Activated T-cell treated with anti-CD3 and anti-CD28 coated beads, Interleukin-2, amount 50 U/mL, for 72 hours (primary cell): ENCODE results near the gene CHD9. TPM values are rescaled to one million over a fixed set of nuclear protein-coding genes. Genes with fewer than 3 reads are reported as not detected.
A peak's percentile ranks its signal among the peaks of the same experiment; 100 is the strongest.

Source experiments
- ATAC-seq, 2 donors: fragments of 150-1000 bp; cut with Tn5 transposase; replicated peaks in 1 of 2; 2 replicates each; pipeline ENCODE4 v1.10.0; 2021; ENCODE audit warnings: moderate library complexity in 2 of 2, mild to moderate bottlenecking in 1 of 2
- DNase-seq, 2 donors: peaks; one replicate each; pipeline ENCODE4 v3.0.0; 2021 to 2022; ENCODE audit warnings: mixed read lengths in 1 of 2
- H3K27ac Mint-ChIP-seq: one replicate; pipeline ENCODE4 v1.8.0; 2022; ENCODE audit warnings: mild to moderate bottlenecking, moderate library complexity, mixed read lengths
- H3K27me3 Mint-ChIP-seq: one replicate; pipeline ENCODE4 v1.8.0; 2022; ENCODE audit warnings: low read depth, mixed read lengths
- H3K36me3 Mint-ChIP-seq, 2 donors: one replicate each; pipeline ENCODE4 v1.8.0; 2022; ENCODE audit warnings: mixed read lengths in 2 of 2, mild to moderate bottlenecking in 1 of 2; ENCODE audit not compliant: insufficient read depth in 2 of 2
- H3K4me1 Mint-ChIP-seq: one replicate; pipeline ENCODE4 v1.8.0; 2022; ENCODE audit warnings: low read depth, mixed read lengths
- H3K4me3 Mint-ChIP-seq, 2 donors: one replicate each; pipeline ENCODE4 v1.8.0; 2022; ENCODE audit warnings: mild to moderate bottlenecking in 2 of 2, mixed read lengths in 2 of 2, moderate library complexity in 2 of 2
- H3K9me3 Mint-ChIP-seq, 2 donors: one replicate each; pipeline ENCODE4 v1.8.0; 2022; ENCODE audit warnings: mixed read lengths in 2 of 2
- total RNA-seq, 2 donors: library from RNA; stranded (reverse); gene quantifications; one replicate each; pipeline ENCODE4 v1.2.3, GENCODE V29; 2022

The CHD9 gene
- total RNA-seq, 2 donors from 2014 or later = 16.7 to 17.4 TPM

GRCh38 chr16:53207810-53208752 is 153.3 kb downstream of the CHD9 start:
- DNase-seq (no peak), ATAC-seq (peak; percentile 17 to 40)
- peaks cover 16% of the 10 kb centered on the region for H3K4me1 Mint-ChIP-seq
- no peaks in the 10 kb centered on the region for H3K27me3 Mint-ChIP-seq
- no peaks in the 10 kb centered on the region for H3K9me3 Mint-ChIP-seq
- H3K36me3 Mint-ChIP-seq = peaks cover 0 to 5% of the 10 kb centered on the region in 2 donors
- H3K27ac Mint-ChIP-seq = peak overlapping the region; percentile 41
- peak overlapping the region; percentile 58 to 78 for H3K4me3 Mint-ChIP-seq

GRCh38 chr16:53209429-53209828 is 154.6 kb downstream of the CHD9 start:
- H3K36me3 Mint-ChIP-seq = peaks cover 0 to 4% of the 10 kb centered on the region in 2 donors
- peak overlapping the region in 1 of 2 donors; percentile 36 for H3K4me3 Mint-ChIP-seq
- DNase-seq (no peak), ATAC-seq (no peak)
- no peaks in the 10 kb centered on the region for H3K9me3 Mint-ChIP-seq
- H3K4me1 Mint-ChIP-seq = peaks cover 16% of the 10 kb centered on the region
- no peaks in the 10 kb centered on the region for H3K27me3 Mint-ChIP-seq
- no peak overlapping the region for H3K27ac Mint-ChIP-seq

GRCh38 chr16:53209877-53210276 is 155.1 kb downstream of the CHD9 start:
- no peak for ATAC-seq
- Mint-ChIP-seq H3K4me1 (peaks cover 16% of the 10 kb centered on the region), H3K4me3 (no peak overlapping the region), H3K36me3 (peaks cover 0 to 3% of the 10 kb centered on the region in 2 donors), H3K27me3 (no peaks in the 10 kb centered on the region), H3K9me3 (no peaks in the 10 kb centered on the region), H3K27ac (no peak overlapping the region)
- DNase-seq = no peak

GRCh38 chr16:53211253-53211652 is 156.5 kb downstream of the CHD9 start:
- H3K27ac Mint-ChIP-seq = no peak overlapping the region
- DNase-seq = no peak
- no peak for ATAC-seq
- peaks cover 0 to 3% of the 10 kb centered on the region in 2 donors for H3K36me3 Mint-ChIP-seq
- H3K4me3 Mint-ChIP-seq = no peak overlapping the region
- no peaks in the 10 kb centered on the region for H3K27me3 Mint-ChIP-seq
- H3K4me1 Mint-ChIP-seq = peaks cover 16% of the 10 kb centered on the region
- no peaks in the 10 kb centered on the region for H3K9me3 Mint-ChIP-seq

- no peak overlapping the region for H3K4me3 Mint-ChIP-seq
- H3K27ac Mint-ChIP-seq = no peak overlapping the region
- H3K36me3 Mint-ChIP-seq = peaks cover 0 to 3% of the 10 kb centered on the region in 2 donors
- DNase-seq (no peak), ATAC-seq (no peak)
- H3K9me3 Mint-ChIP-seq = no peaks in the 10 kb centered on the region
- H3K27me3 Mint-ChIP-seq = no peaks in the 10 kb centered on the region
- H3K4me1 Mint-ChIP-seq = peaks cover 13% of the 10 kb centered on the region
Observed at GRCh38 chr16:53212893-53213223, 158.1 kb downstream of the CHD9 start.

- H3K27ac Mint-ChIP-seq = no peak overlapping the region
Observed at GRCh38 chr16:53213542-53213941, 158.8 kb downstream of the CHD9 start.

GRCh38 chr16:53216798-53217197 is 162.0 kb downstream of the CHD9 start:
- H3K4me1 Mint-ChIP-seq = no peaks in the 10 kb centered on the region
- no peaks in the 10 kb centered on the region for H3K27me3 Mint-ChIP-seq

More at GRCh38 chr16:53213542-53213941, 158.8 kb downstream of the CHD9 start:
- ATAC-seq (no peak), DNase-seq (no peak)
- Mint-ChIP-seq H3K27me3 (no peaks in the 10 kb centered on the region), H3K9me3 (no peaks in the 10 kb centered on the region), H3K4me3 (no peak overlapping the region), H3K4me1 (peaks cover 7% of the 10 kb centered on the region), H3K36me3 (peaks cover 0 to 3% of the 10 kb centered on the region in 2 donors)

GRCh38 chr16:53219371-53219770 is 164.6 kb downstream of the CHD9 start:
- Mint-ChIP-seq H3K27ac (no peak overlapping the region), H3K27me3 (no peaks in the 10 kb centered on the region), H3K36me3 (no peaks in the 10 kb centered on the region), H3K9me3 (no peaks in the 10 kb centered on the region), H3K4me1 (no peaks in the 10 kb centered on the region), H3K4me3 (no peak overlapping the region)
- ATAC-seq = no peak
- no peak for DNase-seq

More at GRCh38 chr16:53216798-53217197, 162.0 kb downstream of the CHD9 start:
- H3K9me3 Mint-ChIP-seq = no peaks in the 10 kb centered on the region
- H3K4me3 Mint-ChIP-seq = no peak overlapping the region
- no peaks in the 10 kb centered on the region for H3K36me3 Mint-ChIP-seq
- ATAC-seq (no peak), DNase-seq (no peak)
- no peak overlapping the region for H3K27ac Mint-ChIP-seq

GRCh38 chr16:53219795-53220454 is 165.1 kb downstream of the CHD9 start:
- no peaks in the 10 kb centered on the region for H3K36me3 Mint-ChIP-seq
- ATAC-seq = no peak
- no peak for DNase-seq
- H3K9me3 Mint-ChIP-seq = no peaks in the 10 kb centered on the region
- H3K4me3 Mint-ChIP-seq = no peak overlapping the region
- no peak overlapping the region for H3K27ac Mint-ChIP-seq
- no peaks in the 10 kb centered on the region for H3K4me1 Mint-ChIP-seq
- no peaks in the 10 kb centered on the region for H3K27me3 Mint-ChIP-seq

GRCh38 chr16:53220585-53220984 is 165.8 kb downstream of the CHD9 start:
- H3K4me3 Mint-ChIP-seq = no peak overlapping the region
- H3K4me1 Mint-ChIP-seq = no peaks in the 10 kb centered on the region
- H3K9me3 Mint-ChIP-seq = no peaks in the 10 kb centered on the region
- ATAC-seq (peak in 1 of 2 donors; percentile 36), DNase-seq (no peak)
- no peak overlapping the region for H3K27ac Mint-ChIP-seq
- no peaks in the 10 kb centered on the region for H3K36me3 Mint-ChIP-seq
- H3K27me3 Mint-ChIP-seq = no peaks in the 10 kb centered on the region

GRCh38 chr16:53224951-53225533 is 170.3 kb downstream of the CHD9 start:
- H3K9me3 Mint-ChIP-seq = no peaks in the 10 kb centered on the region
- H3K4me3 Mint-ChIP-seq = no peak overlapping the region
- H3K36me3 Mint-ChIP-seq = no peaks in the 10 kb centered on the region
- no peaks in the 10 kb centered on the region for H3K27me3 Mint-ChIP-seq
- H3K27ac Mint-ChIP-seq = peak overlapping the region; percentile 76
- no peak for ATAC-seq
- no peaks in the 10 kb centered on the region for H3K4me1 Mint-ChIP-seq
- no peak for DNase-seq

- ATAC-seq (no peak), DNase-seq (no peak)
- no peak overlapping the region for H3K4me3 Mint-ChIP-seq
- no peaks in the 10 kb centered on the region for H3K27me3 Mint-ChIP-seq
- H3K9me3 Mint-ChIP-seq = no peaks in the 10 kb centered on the region
- no peaks in the 10 kb centered on the region for H3K4me1 Mint-ChIP-seq
- H3K36me3 Mint-ChIP-seq = peaks cover 0 to 8% of the 10 kb centered on the region in 2 donors
- H3K27ac Mint-ChIP-seq = no peak overlapping the region
Observed at GRCh38 chr16:53232826-53233529, 178.2 kb downstream of the CHD9 start.

- Mint-ChIP-seq H3K9me3 (no peaks in the 10 kb centered on the region), H3K4me3 (no peak overlapping the region), H3K4me1 (no peaks in the 10 kb centered on the region), H3K27ac (no peak overlapping the region), H3K27me3 (no peaks in the 10 kb centered on the region), H3K36me3 (peaks cover 2 to 8% of the 10 kb centered on the region in 2 donors)
- DNase-seq (no peak), ATAC-seq (no peak)
Observed at GRCh38 chr16:53234836-53235235, 180.0 kb downstream of the CHD9 start.
